IMR-90 (cell line): ENCODE results near the gene EFNA5. TPM values are rescaled to one million over a fixed set of nuclear protein-coding genes. Genes with fewer than 3 reads are reported as not detected.

Experiments used
- ATAC-seq: fragments of 200-7000 bp; cut with Tn5 transposase; 2 replicates; pipeline ENCODE4 v1.9.1; 2020; ENCODE audit warnings: low read depth, mild to moderate bottlenecking, moderate library complexity
- BruUV-seq: library from RNA; stranded (reverse); fragments of 400-500 nt; replicated peaks from 2 replicates; lab custom pipeline; 2021; lab: Mats Ljungman, UMichigan
- CTCF ChIA-PET: fragments of 300-600 bp; formaldehyde crosslinking; extraction: SDS; loops from one replicate; lab custom pipeline; 2021; ENCODE audit warnings: antibody characterized with exemption; lab: Yijun Ruan, JAX
- POLR2A ChIA-PET: fragments of 300-600 bp; sonication (Branson Sonifier 250); formaldehyde crosslinking; loops from one replicate; lab custom pipeline; 2022; ENCODE audit warnings: antibody characterized with exemption; ENCODE audit not compliant: unreplicated experiment; lab: Charles Lee
- DNase-seq: peaks from one replicate; pipeline ENCODE4 v3.0.0; 2013
- H2AFZ ChIP-seq: replicated peaks from 2 replicates; pipeline ENCODE3; 2013; ENCODE audit warnings: low read length, mild to moderate bottlenecking; ENCODE audit not compliant: poor library complexity
- H2AK5ac ChIP-seq: 2 replicates; pipeline ENCODE4 v1.6.1; 2013; ENCODE audit warnings: low read depth, low read length, inconsistent platforms
- H2AK9ac ChIP-seq: replicated peaks from 2 replicates; pipeline ENCODE3; 2013; ENCODE audit warnings: mild to moderate bottlenecking, low read depth, low read length, moderate library complexity; ENCODE audit not compliant: poor library complexity
- H2BK120ac ChIP-seq: 2 replicates; pipeline ENCODE4 v1.6.1; 2013; ENCODE audit warnings: low read depth, low read length, inconsistent platforms
- H2BK15ac ChIP-seq: 3 replicates; pipeline ENCODE4 v1.6.1; 2013; ENCODE audit warnings: low read depth, low read length, inconsistent platforms
- H2BK20ac ChIP-seq: 2 replicates; pipeline ENCODE4 v1.6.1; 2013; ENCODE audit warnings: low read depth, mild to moderate bottlenecking, inconsistent platforms, low read length, moderate library complexity
- H2BK5ac ChIP-seq: 2 replicates; pipeline ENCODE4 v1.6.1; 2013; ENCODE audit warnings: mild to moderate bottlenecking, low read depth, low read length, inconsistent platforms; ENCODE audit not compliant: poor library complexity, severe bottlenecking
- H3K14ac ChIP-seq: replicated peaks from 2 replicates; pipeline ENCODE4 v1.6.1; 2013; ENCODE audit warnings: low read depth, low read length, inconsistent platforms
- H3K18ac ChIP-seq: 2 replicates; pipeline ENCODE4 v1.6.1; 2013; ENCODE audit warnings: low read depth, low read length, control low read depth
- H3K23ac ChIP-seq: 2 replicates; pipeline ENCODE4 v1.6.1; 2013; ENCODE audit warnings: low read depth, low read length, inconsistent platforms
- H3K27ac ChIP-seq: 2 replicates; pipeline ENCODE4 v1.5.1; 2013; ENCODE audit warnings: mild to moderate bottlenecking, control low read depth, low read length; ENCODE audit not compliant: insufficient read depth
- H3K27me3 ChIP-seq: 2 replicates; pipeline ENCODE4 v1.6.1; 2013; ENCODE audit warnings: low read length; ENCODE audit not compliant: control insufficient read depth, insufficient read depth
- H3K36me3 ChIP-seq: 2 replicates; pipeline ENCODE4 v1.6.1; 2013; ENCODE audit warnings: low read length, mixed read lengths; ENCODE audit not compliant: control insufficient read depth, insufficient read depth
- H3K4ac ChIP-seq: 2 replicates; pipeline ENCODE4 v1.6.1; 2013; ENCODE audit warnings: low read depth, low read length, inconsistent platforms
- H3K4me1 ChIP-seq: 2 replicates; pipeline ENCODE4 v1.6.1; 2013; ENCODE audit warnings: low read length, mixed read lengths; ENCODE audit not compliant: control insufficient read depth, insufficient read depth
- H3K4me2 ChIP-seq: 2 replicates; pipeline ENCODE4 v1.6.1; 2013; ENCODE audit warnings: low read depth, mild to moderate bottlenecking, control low read depth, low read length, moderate library complexity
- H3K4me3 ChIP-seq: 2 replicates; pipeline ENCODE4 v1.5.1; 2013; ENCODE audit warnings: low read depth, mild to moderate bottlenecking, control low read depth, low read length, moderate library complexity; ENCODE audit not compliant: insufficient read depth
- H3K56ac ChIP-seq: 2 replicates; pipeline ENCODE4 v1.6.1; 2013; ENCODE audit warnings: low read length, inconsistent platforms; ENCODE audit not compliant: insufficient read depth; ENCODE audit errors: extremely low read depth
- H3K79me1 ChIP-seq, 2 experiments: 2 replicates each; pipeline ENCODE4 v1.6.1; 2013; ENCODE audit warnings: low read length in 2 of 2, inconsistent platforms in 1 of 2, low read depth in 1 of 2
- H3K9ac ChIP-seq: 2 replicates; pipeline ENCODE4 v1.6.1; 2013; ENCODE audit warnings: low read depth, low read length, control low read depth
- H3K9me1 ChIP-seq: 2 replicates; pipeline ENCODE4 v1.6.1; 2013; ENCODE audit warnings: low read length, inconsistent platforms; ENCODE audit not compliant: insufficient read depth
- H3K9me3 ChIP-seq: 2 replicates; pipeline ENCODE4 v1.6.1; 2013; ENCODE audit warnings: low read length; ENCODE audit not compliant: control insufficient read depth, insufficient read depth
- H4K20me1 ChIP-seq: 2 replicates; pipeline ENCODE4 v1.6.1; 2013; ENCODE audit warnings: low read length, inconsistent platforms; ENCODE audit not compliant: insufficient read depth
- H4K5ac ChIP-seq: 2 replicates; pipeline ENCODE4 v1.6.1; 2013; ENCODE audit warnings: mild to moderate bottlenecking, low read depth, low read length, control low read depth
- H4K8ac ChIP-seq, 2 experiments: 2 replicates each; pipeline ENCODE4 v1.6.1; 2013; ENCODE audit warnings: low read depth in 2 of 2, low read length in 2 of 2, control low read depth in 1 of 2, inconsistent platforms in 1 of 2
- H4K91ac ChIP-seq: 2 replicates; pipeline ENCODE4 v1.6.1; 2013; ENCODE audit warnings: low read depth, low read length, inconsistent platforms; ENCODE audit not compliant: insufficient read depth
- CHD1 ChIP-seq: IDR thresholded peaks from 2 replicates; pipeline ENCODE4 v1.6.1; 2012; ENCODE audit warnings: low read depth, low read length, improper control_type of control experiment
- FOS ChIP-seq: fragments of 150-350 bp; IDR thresholded peaks from 2 replicates; pipeline ENCODE4 v1.6.1; 2016; ENCODE audit warnings: low read depth, low read length
- MAZ ChIP-seq: IDR thresholded peaks from 2 replicates; pipeline ENCODE4 v1.6.1; 2012; ENCODE audit warnings: low read depth, mild to moderate bottlenecking, low read length, improper control_type of control experiment, moderate library complexity, borderline replicate concordance
- NFE2L2 ChIP-seq: fragments of 150-350 bp; IDR thresholded peaks from 2 replicates; pipeline ENCODE4 v1.6.1; 2016; ENCODE audit warnings: low read depth, mild to moderate bottlenecking, low read length
- POLR2A ChIP-seq: IDR thresholded peaks from 2 replicates; pipeline ENCODE4 v1.6.1; 2012; ENCODE audit warnings: mild to moderate bottlenecking, low read depth, low read length
- RAD21 ChIP-seq: IDR thresholded peaks from 2 replicates; pipeline ENCODE4 v1.6.1; 2012; ENCODE audit warnings: low read length, improper control_type of control experiment
- RCOR1 ChIP-seq: IDR thresholded peaks from 2 replicates; pipeline ENCODE4 v1.6.1; 2012; ENCODE audit warnings: mild to moderate bottlenecking, low read length, improper control_type of control experiment; ENCODE audit not compliant: insufficient replicate concordance
- RFX5 ChIP-seq: IDR thresholded peaks from 2 replicates; pipeline ENCODE4 v1.8.0; 2012; ENCODE audit warnings: low read depth, mild to moderate bottlenecking, low read length, moderate library complexity
- WGBS, 2 experiments: methylation state at CpG; one replicate each; pipeline versions ENCODE4 v1.1.5 to v1.1.7; 2013; ENCODE audit warnings: missing lambda C conversion rate in 2 of 2; ENCODE audit not compliant: insufficient read length in 1 of 2; ENCODE audit errors: extremely low coverage in 2 of 2; 5-methylcytosine and 5-hydroxymethylcytosine counted together
- dilution Hi-C: fragments of 300-500 bp; cut with HindIII; formaldehyde crosslinking; loops from one replicate; pipeline ENCODE4 v1.14.3; 2018; ENCODE audit warnings: low sequenced_read_pairs; ENCODE audit not compliant: unreplicated experiment
- in situ Hi-C: fragments of 300-500 bp; cut with MboI; formaldehyde crosslinking; loops from 3 replicates; pipeline ENCODE4 v1.14.3; 2019; ENCODE audit warnings: low sequenced_read_pairs, inconsistent platforms, mixed read lengths
- intact Hi-C: fragments of 100-400 bp; cut with micrococcal nuclease; formaldehyde crosslinking; loops from 2 replicates; pipeline ENCODE4 v1.10.0; 2022
- polyA plus RNA-seq, 3 experiments: library from polyadenylated mRNA; depleted of rRNA; stranded (reverse); fragments of >200 nt; gene quantifications; 2 replicates each; pipeline ENCODE4 v1.2.3, GENCODE V29; 2012; ENCODE audit warnings: low replicate concordance in 1 of 3
- total RNA-seq: library from RNA; depleted of rRNA; stranded (reverse); fragments of >200 nt; gene quantifications from 2 replicates; pipeline ENCODE4 v1.2.3, GENCODE V29; 2012
- TF ChIP-seq, protein P1 (sequence below): fragments of 150-350 bp; IDR thresholded peaks from 2 replicates; pipeline ENCODE4 v1.6.1; 2017; ENCODE audit warnings: mild to moderate bottlenecking, antibody characterized with exemption, low read length, low read depth

The EFNA5 gene
- total and polyA plus RNA-seq, 2 of the 4 experiments (the other 2 are of a cell fraction): 1.5 to 1.6 TPM

DNA sequence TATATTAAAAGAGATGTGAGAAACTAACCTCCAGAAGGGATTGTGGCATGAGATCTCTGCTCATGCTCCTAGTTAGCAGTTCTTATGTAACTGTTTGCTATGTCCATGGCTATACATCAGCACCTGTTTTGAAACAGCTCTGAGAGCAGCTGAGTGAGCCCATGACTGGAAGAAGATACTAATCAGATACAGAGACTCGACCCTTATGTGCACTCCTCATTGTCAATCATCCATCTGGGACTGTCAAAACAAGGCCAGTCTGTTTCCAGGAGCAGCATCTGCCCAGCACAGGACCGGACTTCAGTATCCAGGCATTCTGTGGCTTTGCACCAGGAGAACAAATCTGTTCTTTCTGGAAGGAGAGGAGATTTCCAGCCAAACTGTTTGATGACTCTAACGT is 77.7 kb downstream of the EFNA5 start:
- DNase-seq (no peak), ATAC-seq (no peak)
- H3K9me3 ChIP-seq: no peaks in the 10 kb centered on the region
- H2AK9ac ChIP-seq: no peak overlapping the region
- H2BK20ac ChIP-seq: no peak overlapping the region
- 0 out of 2 replicates have a peak, but pooled peaks cover 8% of the 10 kb centered on the region for H3K9me1 ChIP-seq
- H2BK120ac ChIP-seq: no peak overlapping the region
- H3K56ac ChIP-seq: no peak overlapping the region
- ChIA-PET POLR2A (no interaction called here), CTCF (interaction anchor here (0.6 to 1.3 kb wide), 2 partner anchors 18 to 123 kb away, joined by 3 read pairs; no protein-coding TSS in a partner anchor)
- intact Hi-C loops (no loop called here), in situ Hi-C loops (no loop called here), dilution Hi-C loops (no loop called here)
- no peak overlapping the region for H4K91ac ChIP-seq
- H3K27ac ChIP-seq: no peak overlapping the region
- no peak overlapping the region for H3K23ac ChIP-seq
- H3K4me1 ChIP-seq: no peaks in the 10 kb centered on the region
- no peaks in the 10 kb centered on the region for H3K79me1 ChIP-seq
- H3K4me3 ChIP-seq: no peak overlapping the region
- BruUV-seq: no TSS peak
- no CpG with 5 or more reads among the region's 3 CpGs for WGBS, 2 experiments
- H3K27me3 ChIP-seq: no peaks in the 10 kb centered on the region
- H2BK5ac ChIP-seq: no peak overlapping the region
- H3K18ac ChIP-seq: no peak overlapping the region
- no peaks in the 10 kb centered on the region for H3K36me3 ChIP-seq
- H2AFZ ChIP-seq: no peak overlapping the region
- H2AK5ac ChIP-seq: no peak overlapping the region
- no peak for TF ChIP-seq RFX5
- TF ChIP-seq, protein P1, sequence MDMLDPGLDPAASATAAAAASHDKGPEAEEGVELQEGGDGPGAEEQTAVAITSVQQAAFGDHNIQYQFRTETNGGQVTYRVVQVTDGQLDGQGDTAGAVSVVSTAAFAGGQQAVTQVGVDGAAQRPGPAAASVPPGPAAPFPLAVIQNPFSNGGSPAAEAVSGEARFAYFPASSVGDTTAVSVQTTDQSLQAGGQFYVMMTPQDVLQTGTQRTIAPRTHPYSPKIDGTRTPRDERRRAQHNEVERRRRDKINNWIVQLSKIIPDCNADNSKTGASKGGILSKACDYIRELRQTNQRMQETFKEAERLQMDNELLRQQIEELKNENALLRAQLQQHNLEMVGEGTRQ: no peak
- no peak for TF ChIP-seq RCOR1
- no peak for TF ChIP-seq CHD1
- TF ChIP-seq FOS: no peak
- no peak for TF ChIP-seq NFE2L2
- no peak for TF ChIP-seq RAD21
- TF ChIP-seq MAZ: no peak
- no peak for TF ChIP-seq POLR2A
- no peak overlapping the region for H4K5ac ChIP-seq
- H2BK15ac ChIP-seq: no peak overlapping the region
- no peak overlapping the region for H3K9ac ChIP-seq
- no peaks in the 10 kb centered on the region for H4K20me1 ChIP-seq
- H4K8ac ChIP-seq: no peak overlapping the region
- no peak overlapping the region for H3K4ac ChIP-seq
- no peak overlapping the region for H3K4me2 ChIP-seq
- H3K14ac ChIP-seq: no peak overlapping the region; the same call in 1 of the 2 replicates
